Stimulated activated CD4-positive, alpha-beta T cell treated with anti-CD3 and anti-CD28 coated beads, Interleukin-2, amount 100 ng/mL, for 4 hours (primary cell): ENCODE measurements around the gene DCN.

ENCODE experiments used
- DNase-seq: peaks from one replicate; pipeline ENCODE4 v3.0.0-alpha.2; 2020; ENCODE audit warnings: low read depth

DCN gene

GRCh38 chr12:91185421-91185820, 2.8 kb upstream of the DCN start:
- DNase-seq = no peak

GRCh38 chr12:91183551-91183950, 934 bp upstream of the DCN start:
- no peak for DNase-seq

GRCh38 chr12:91180582-91181395, 1.8 kb downstream of the DCN start:
- no peak for DNase-seq

GRCh38 chr12:91179966-91180561, 2.6 kb downstream of the DCN start:
- no peak for DNase-seq

- no peak for DNase-seq
Observed at GRCh38 chr12:91179315-91179714, 3.3 kb downstream of the DCN start.

GRCh38 chr12:91178781-91179180, 3.8 kb downstream of the DCN start:
- no peak for DNase-seq

GRCh38 chr12:91178139-91178561, 4.5 kb downstream of the DCN start:
- DNase-seq = no peak

GRCh38 chr12:91177381-91177780, 5.2 kb downstream of the DCN start:
- DNase-seq = no peak

- no peak for DNase-seq
Observed at GRCh38 chr12:91176915-91177314, 5.7 kb downstream of the DCN start.

- DNase-seq = no peak
Observed at GRCh38 chr12:91176358-91176757, 6.3 kb downstream of the DCN start.

GRCh38 chr12:91173124-91173523, 9.5 kb downstream of the DCN start:
- DNase-seq = no peak

GRCh38 chr12:91172096-91172495, 10.5 kb downstream of the DCN start:
- DNase-seq = no peak

GRCh38 chr12:91171476-91171875, 11.1 kb downstream of the DCN start:
- no peak for DNase-seq

GRCh38 chr12:91163116-91163515, 19.5 kb downstream of the DCN start:
- no peak for DNase-seq

- no peak for DNase-seq
Observed at GRCh38 chr12:91161009-91161408, 21.6 kb downstream of the DCN start.

- DNase-seq = no peak
Observed at GRCh38 chr12:91155990-91156389, 26.6 kb downstream of the DCN start.

GRCh38 chr12:91154131-91154530, 28.5 kb downstream of the DCN start:
- DNase-seq = no peak

- no peak for DNase-seq
Observed at GRCh38 chr12:91144053-91144452, 38.6 kb downstream of the DCN start.

GRCh38 chr12:91143206-91143605, 39.4 kb downstream of the DCN start:
- DNase-seq = no peak

- no peak for DNase-seq
Observed at GRCh38 chr12:91142221-91142631, 40.4 kb downstream of the DCN start.

- DNase-seq = no peak
Observed at GRCh38 chr12:91140026-91140931, 42.3 kb downstream of the DCN start.

- DNase-seq = no peak
Observed at GRCh38 chr12:91139286-91139685, 43.3 kb downstream of the DCN start.
